ENCODE results near the gene C1GALT1C1L. TPM values are rescaled to one million over a fixed set of nuclear protein-coding genes. Genes with fewer than 3 reads are reported as not detected.
"Not testable (repeated sequence)": the region's sequence is repeated elsewhere in the genome, so short reads cannot be mapped to it uniquely, and the experiment has no call there.

Gene C1GALT1C1L
- total and polyA plus RNA-seq, 12 donors: 0.48 to 2.2 (median 1.4) TPM

- no peak for TF ChIP-seq CTCF (IDR thresholded peaks at IDR 0.05)
- intact Hi-C loops (cut with DNase I): no loop called here
- DNase-seq: no peak
- Histone ChIP-seq H3K4me1 (no peaks in the 10 kb centered on the region), H3K27me3 (peaks cover 0 to 5% (median 0%) of the 10 kb centered on the region in 7 donors), H3K36me3 (no peaks in the 10 kb centered on the region), H3K4me3 (no peak overlapping the region), H3K27ac (no peak overlapping the region), H3K9me3 (no peaks in the 10 kb centered on the region)
- no peak for ATAC-seq
Measured at GRCh38 chr2:43701111-43701510, 24.9 kb upstream of the C1GALT1C1L start.

DNA sequence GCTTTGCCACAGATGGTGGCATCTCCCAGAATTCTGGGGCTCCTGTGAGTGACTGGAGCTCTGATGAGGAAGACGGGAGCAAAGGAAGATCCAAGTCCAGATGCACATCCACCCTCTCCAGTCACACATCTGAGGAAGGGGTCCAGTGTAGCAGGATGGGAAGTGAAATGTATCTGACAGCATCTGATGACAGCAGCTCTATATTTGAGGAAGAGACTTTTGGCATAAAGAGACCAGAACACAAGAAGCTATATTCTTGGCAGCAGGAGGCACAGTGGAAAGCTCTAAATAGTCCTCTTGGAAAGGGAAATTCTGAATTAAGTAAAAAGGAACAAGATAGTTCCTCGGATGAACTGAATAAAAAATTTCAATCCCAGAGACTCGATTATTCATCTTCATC, 23.5 kb upstream of the C1GALT1C1L start:
- WGBS, 2 donors: 68 to 81% methylated on average over 3 of the region's 3 CpGs
- ATAC-seq (no peak), DNase-seq (no peak)
- H3K9me3 ChIP-seq: no peaks in the 10 kb centered on the region
- H3K27ac ChIP-seq: no peak overlapping the region
- H3K4me3 ChIP-seq: no peak overlapping the region
- TF ChIP-seq CTCF (IDR thresholded peaks at IDR 0.05): no peak
- H3K27me3 ChIP-seq: peaks cover 0 to 5% (median 0%) of the 10 kb centered on the region in 7 donors
- H3K36me3 ChIP-seq: peaks cover 0 to 3% (median 0%) of the 10 kb centered on the region in 9 donors
- intact Hi-C loops (cut with DNase I): no loop called here
- H3K4me1 ChIP-seq: no peaks in the 10 kb centered on the region

GRCh38 chr2:43698140-43698539, 21.9 kb upstream of the C1GALT1C1L start:
- H3K4me3 ChIP-seq; H3K27ac ChIP-seq; H3K27me3 ChIP-seq; H3K36me3 ChIP-seq; ATAC-seq; DNase-seq; intact Hi-C loops (cut with DNase I); H3K9me3 ChIP-seq; H3K4me1 ChIP-seq: not testable (repeated sequence)
- WGBS, 2 donors: 88 to 89% methylated on average over 6 of the region's 6 CpGs

- Histone ChIP-seq H3K27me3 (peaks cover 0 to 3% (median 0%) of the 10 kb centered on the region in 7 donors), H3K27ac (no peak overlapping the region), H3K4me1 (no peaks in the 10 kb centered on the region), H3K9me3 (no peaks in the 10 kb centered on the region), H3K36me3 (peaks cover 0 to 3% (median 0%) of the 10 kb centered on the region in 9 donors), H3K4me3 (no peak overlapping the region)
- no peak for DNase-seq
- WGBS, 2 donors: 81 to 86% methylated on average over 5 of the region's 5 CpGs
- no peak for TF ChIP-seq CTCF (IDR thresholded peaks at IDR 0.05)
- intact Hi-C loops (cut with DNase I): no loop called here
- no peak for ATAC-seq
Measured at GRCh38 chr2:43692428-43692994, 16.3 kb upstream of the C1GALT1C1L start.

GRCh38 chr2:43689999-43690398, 13.8 kb upstream of the C1GALT1C1L start:
- ATAC-seq: no peak
- intact Hi-C loops (cut with DNase I): no loop called here
- 74 to 80% methylated on average over 2 of the region's 2 CpGs for WGBS, 2 donors

More at GRCh38 chr2:43689999-43690398, 13.8 kb upstream of the C1GALT1C1L start:
- Histone ChIP-seq H3K27me3 (peaks cover 0 to 3% (median 0%) of the 10 kb centered on the region in 7 donors), H3K4me1 (no peaks in the 10 kb centered on the region), H3K4me3 (no peak overlapping the region), H3K9me3 (no peaks in the 10 kb centered on the region), H3K36me3 (peaks cover 0 to under 1% (median 0%) of the 10 kb centered on the region in 9 donors), H3K27ac (no peak overlapping the region)
- DNase-seq: no peak
- no peak for TF ChIP-seq CTCF (IDR thresholded peaks at IDR 0.05)
